H9 (cell line): ENCODE data around the gene CLPSL2. TPM values are rescaled to one million over a fixed set of nuclear protein-coding genes. Genes with fewer than 3 reads are reported as not detected.

ENCODE experiments used
- DNase-seq: peaks from one replicate; pipeline ENCODE4 v3.0.0-alpha.2; 2017
- H2AFZ ChIP-seq: one replicate; pipeline ENCODE4 v1.6.1; 2013; ENCODE audit warnings: mild to moderate bottlenecking, low read length, control low read depth, moderate library complexity
- H2AK5ac ChIP-seq: 2 replicates; pipeline ENCODE4 v1.6.1; 2013; ENCODE audit warnings: low read length, control low read depth, mixed read lengths; ENCODE audit not compliant: insufficient read length
- H2BK120ac ChIP-seq: one replicate; pipeline ENCODE4 v1.6.1; 2013; ENCODE audit warnings: low read depth, mild to moderate bottlenecking, low read length, control low read depth, inconsistent platforms; ENCODE audit not compliant: poor library complexity, severe bottlenecking
- H2BK12ac ChIP-seq: 2 replicates; pipeline ENCODE4 v1.6.1; 2013; ENCODE audit warnings: low read length, control low read depth, mixed read lengths, low read depth; ENCODE audit not compliant: insufficient read length
- H2BK15ac ChIP-seq: 2 replicates; pipeline ENCODE4 v1.6.1; 2013; ENCODE audit warnings: low read depth, low read length, control low read depth
- H2BK20ac ChIP-seq: one replicate; pipeline ENCODE4 v1.6.1; 2013; ENCODE audit warnings: low read depth, mild to moderate bottlenecking, low read length, control low read depth, inconsistent platforms; ENCODE audit not compliant: poor library complexity, severe bottlenecking
- H2BK5ac ChIP-seq: 2 replicates; pipeline ENCODE4 v1.6.1; 2013; ENCODE audit warnings: low read length, control low read depth, mixed read lengths; ENCODE audit not compliant: insufficient read length
- H3K14ac ChIP-seq: 2 replicates; pipeline ENCODE4 v1.6.1; 2013; ENCODE audit warnings: low read length, control low read depth; ENCODE audit not compliant: insufficient read depth
- H3K18ac ChIP-seq: 2 replicates; pipeline ENCODE4 v1.6.1; 2013; ENCODE audit warnings: low read depth, mild to moderate bottlenecking, mixed read lengths, low read length, control low read depth; ENCODE audit not compliant: insufficient read length
- H3K23ac ChIP-seq: 2 replicates; pipeline ENCODE4 v1.6.1; 2013; ENCODE audit warnings: low read length, control low read depth, mixed read lengths, low read depth; ENCODE audit not compliant: insufficient read length
- H3K23me2 ChIP-seq: 2 replicates; pipeline ENCODE4 v1.6.1; 2013; ENCODE audit warnings: low read depth, mild to moderate bottlenecking, mixed read lengths, low read length, control low read depth; ENCODE audit not compliant: insufficient read length, poor library complexity, severe bottlenecking
- H3K27ac ChIP-seq: 2 replicates; pipeline ENCODE4 v1.5.1; 2013; ENCODE audit warnings: low read length, control low read depth, mixed read lengths, low read depth; ENCODE audit not compliant: insufficient read length
- H3K27me3 ChIP-seq: 2 replicates; pipeline ENCODE4 v1.6.1; 2013; ENCODE audit warnings: low read length, control low read depth, inconsistent platforms; ENCODE audit not compliant: insufficient read depth
- H3K4ac ChIP-seq: 2 replicates; pipeline ENCODE4 v1.6.1; 2013; ENCODE audit warnings: low read depth, mild to moderate bottlenecking, control low read depth, inconsistent platforms, low read length, moderate library complexity
- H3K4me1 ChIP-seq: 2 replicates; pipeline ENCODE4 v1.6.1; 2013; ENCODE audit warnings: low read length, control low read depth, inconsistent platforms; ENCODE audit not compliant: insufficient read depth
- H3K4me2 ChIP-seq: 2 replicates; pipeline ENCODE4 v1.6.1; 2013; ENCODE audit warnings: low read length, control low read depth, mixed read lengths; ENCODE audit not compliant: insufficient read length, insufficient read depth
- H3K56ac ChIP-seq: 2 replicates; pipeline ENCODE4 v1.6.1; 2013; ENCODE audit warnings: low read depth, mild to moderate bottlenecking, mixed read lengths, low read length, control low read depth; ENCODE audit not compliant: insufficient read length
- H3K79me1 ChIP-seq: 2 replicates; pipeline ENCODE4 v1.6.1; 2013; ENCODE audit warnings: low read depth, mild to moderate bottlenecking, moderate library complexity, low read length, control low read depth, inconsistent platforms; ENCODE audit not compliant: insufficient read depth, poor library complexity, severe bottlenecking
- H3K79me2 ChIP-seq: 2 replicates; pipeline ENCODE4 v1.6.1; 2013; ENCODE audit warnings: low read length, control low read depth, inconsistent platforms; ENCODE audit not compliant: insufficient read depth
- H3K9ac ChIP-seq: 2 replicates; pipeline ENCODE4 v1.6.1; 2013; ENCODE audit warnings: low read length, control low read depth, mixed read lengths; ENCODE audit not compliant: insufficient read length; ENCODE audit errors: extremely low read depth
- H3K9me3 ChIP-seq: one replicate; pipeline ENCODE4 v1.6.1; 2013; ENCODE audit warnings: low read depth, low read length, inconsistent platforms; ENCODE audit not compliant: control insufficient read depth
- H3T11ph ChIP-seq: one replicate; pipeline ENCODE4 v1.6.1; 2013; ENCODE audit warnings: mild to moderate bottlenecking, low read length, control low read depth, inconsistent platforms
- H4K20me1 ChIP-seq: one replicate; pipeline ENCODE4 v1.6.1; 2013; ENCODE audit not compliant: control insufficient read depth, insufficient read length, insufficient read depth
- H4K5ac ChIP-seq: 2 replicates; pipeline ENCODE4 v1.6.1; 2013; ENCODE audit warnings: low read depth, mild to moderate bottlenecking, mixed read lengths, low read length, control low read depth; ENCODE audit not compliant: insufficient read length
- H4K8ac ChIP-seq: replicated peaks from 2 replicates; pipeline ENCODE4 v1.6.1; 2013; ENCODE audit warnings: low read length, control low read depth, mixed read lengths, low read depth; ENCODE audit not compliant: insufficient read length
- H4K91ac ChIP-seq: 2 replicates; pipeline ENCODE4 v1.6.1; 2013; ENCODE audit warnings: low read depth, mild to moderate bottlenecking, moderate library complexity, mixed read lengths, low read length, control low read depth; ENCODE audit not compliant: insufficient read length
- H3K27ac Mint-ChIP-seq, 3 experiments: 2 replicates in 2 of 3; 3 replicates in 1 of 3; pipeline ENCODE4 v1.8.0; 2020 to 2021; ENCODE audit warnings: mixed read lengths in 3 of 3, mild to moderate bottlenecking in 1 of 3, moderate library complexity in 1 of 3
- H3K27me3 Mint-ChIP-seq: 2 replicates; pipeline ENCODE4 v1.8.0; 2021; ENCODE audit warnings: low read depth, mild to moderate bottlenecking, moderate library complexity, mixed read lengths
- H3K36me3 Mint-ChIP-seq, 3 experiments: 2 replicates in 2 of 3; 3 replicates in 1 of 3; pipeline ENCODE4 v1.8.0; 2020 to 2021; ENCODE audit warnings: low read depth in 3 of 3, mixed read lengths in 3 of 3; ENCODE audit not compliant: insufficient read depth in 1 of 3
- H3K4me1 Mint-ChIP-seq, 2 experiments: 2 replicates each; pipeline ENCODE4 v1.8.0; 2020; ENCODE audit warnings: mixed read lengths in 2 of 2
- H3K4me3 Mint-ChIP-seq, 2 experiments: 2 replicates in 1 of 2; 3 replicates in 1 of 2; pipeline ENCODE4 v1.8.0; 2020 to 2021; ENCODE audit warnings: mild to moderate bottlenecking in 2 of 2, mixed read lengths in 2 of 2, moderate library complexity in 1 of 2
- H3K9me3 Mint-ChIP-seq, 2 experiments: 2 replicates in 1 of 2; 3 replicates in 1 of 2; pipeline ENCODE4 v1.8.0; 2020; ENCODE audit warnings: mild to moderate bottlenecking in 2 of 2, mixed read lengths in 2 of 2, moderate library complexity in 1 of 2
- WGBS: extraction: QIAGEN DNeasy Blood & Tissue Kit; methylation state at CpG from one replicate; pipeline ENCODE4 v1.1.7; 2013; ENCODE audit warnings: missing lambda C conversion rate, low lambda C conversion rate, mixed read lengths; ENCODE audit not compliant: insufficient read length; ENCODE audit errors: extremely low coverage; 5-methylcytosine and 5-hydroxymethylcytosine counted together
- total RNA-seq: library from RNA; stranded (reverse); gene quantifications from 2 replicates; pipeline ENCODE4 v1.2.1, GENCODE V29; 2021
- TF ChIP-seq, protein P1 (sequence below): fragments of 200-600 bp; sonication (generic); conservative IDR thresholded peaks from 3 replicates; pipeline ENCODE4 v1.8.0; 2021; ENCODE audit warnings: antibody characterized with exemption, mild to moderate bottlenecking

Gene CLPSL2
- total RNA-seq, 1 experiment from 2014 or later = 4.4 TPM

DNA sequence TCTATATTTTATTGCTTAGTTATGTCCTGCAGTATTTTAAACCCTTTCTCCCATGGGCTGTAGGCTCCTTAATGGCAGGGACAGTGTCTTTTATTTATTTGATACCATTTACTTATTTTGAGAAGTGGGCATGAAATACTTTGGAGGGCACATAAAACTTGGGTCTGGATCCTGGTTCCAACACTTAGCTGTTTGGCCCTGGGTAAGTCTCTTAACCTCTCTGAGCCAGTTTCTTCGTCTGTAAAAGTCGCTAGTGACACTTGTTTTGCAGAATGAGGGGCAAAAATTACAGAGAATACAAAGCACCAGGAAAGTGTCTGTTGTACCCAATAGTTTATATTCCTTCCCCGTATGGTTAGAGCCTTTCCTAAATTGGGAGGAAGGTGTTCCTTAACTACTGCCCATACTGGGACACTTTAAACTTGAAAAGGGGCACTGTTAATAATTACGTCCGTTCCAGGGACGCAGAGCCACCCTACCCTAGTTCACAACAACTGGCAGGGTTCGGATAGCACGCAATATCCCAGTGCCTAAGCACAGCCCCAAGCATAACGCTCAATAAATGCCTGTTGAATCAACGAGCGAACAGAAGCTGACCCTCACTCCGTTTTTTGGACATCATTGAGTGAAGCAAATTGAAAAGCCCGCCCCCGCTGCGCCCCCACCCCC, 45.5 kb upstream of the CLPSL2 start:
- Histone ChIP-seq H2BK15ac (no peak overlapping the region), H4K5ac (no peak overlapping the region), H2BK5ac (no peak overlapping the region), H3K23me2 (peaks cover 11% of the 10 kb centered on the region), H3K9me3 (no peaks in the 10 kb centered on the region), H2BK120ac (no peak overlapping the region), H2BK20ac (no peak overlapping the region), H3K79me2 (no peaks in the 10 kb centered on the region), H3K27me3 (peaks cover 2% of the 10 kb centered on the region; the same call in 1 of the 2 replicates), H3K14ac (peak overlapping the region; percentile 84; the same call in 1 of the 2 replicates), H3K4me2 (peak overlapping the region; percentile 92), H3K56ac (no peak overlapping the region), H4K8ac (no peak overlapping the region), H3K4ac (no peak overlapping the region), H4K20me1 (no peaks in the 10 kb centered on the region), H3T11ph (no peak overlapping the region), H3K23ac (no peak overlapping the region), H3K4me1 (peaks cover 17% of the 10 kb centered on the region), H3K79me1 (no peaks in the 10 kb centered on the region), H3K18ac (no peak overlapping the region), H3K27ac (no peak overlapping the region), H3K9ac (no peak overlapping the region), H2AK5ac (no peak overlapping the region), H4K91ac (no peak overlapping the region), H2AFZ (no peak overlapping the region), H2BK12ac (no peak overlapping the region)
- no CpG with 5 or more reads among the region's 15 CpGs for WGBS
- Mint-ChIP-seq H3K27me3 (peaks cover 23% of the 10 kb centered on the region), H3K9me3 (no peaks in the 10 kb centered on the region), H3K4me1 (peaks cover 55 to 59% of the 10 kb centered on the region in 2 experiments), H3K27ac (peak overlapping the region in 1 of 3 experiments; percentile 86; a peak in 1 of 7 replicates), H3K36me3 (no peaks in the 10 kb centered on the region; a peak in 1 of 7 replicates), H3K4me3 (peak overlapping the region; percentile 75 to 92)
- DNase-seq = no peak
- TF ChIP-seq, protein P1, sequence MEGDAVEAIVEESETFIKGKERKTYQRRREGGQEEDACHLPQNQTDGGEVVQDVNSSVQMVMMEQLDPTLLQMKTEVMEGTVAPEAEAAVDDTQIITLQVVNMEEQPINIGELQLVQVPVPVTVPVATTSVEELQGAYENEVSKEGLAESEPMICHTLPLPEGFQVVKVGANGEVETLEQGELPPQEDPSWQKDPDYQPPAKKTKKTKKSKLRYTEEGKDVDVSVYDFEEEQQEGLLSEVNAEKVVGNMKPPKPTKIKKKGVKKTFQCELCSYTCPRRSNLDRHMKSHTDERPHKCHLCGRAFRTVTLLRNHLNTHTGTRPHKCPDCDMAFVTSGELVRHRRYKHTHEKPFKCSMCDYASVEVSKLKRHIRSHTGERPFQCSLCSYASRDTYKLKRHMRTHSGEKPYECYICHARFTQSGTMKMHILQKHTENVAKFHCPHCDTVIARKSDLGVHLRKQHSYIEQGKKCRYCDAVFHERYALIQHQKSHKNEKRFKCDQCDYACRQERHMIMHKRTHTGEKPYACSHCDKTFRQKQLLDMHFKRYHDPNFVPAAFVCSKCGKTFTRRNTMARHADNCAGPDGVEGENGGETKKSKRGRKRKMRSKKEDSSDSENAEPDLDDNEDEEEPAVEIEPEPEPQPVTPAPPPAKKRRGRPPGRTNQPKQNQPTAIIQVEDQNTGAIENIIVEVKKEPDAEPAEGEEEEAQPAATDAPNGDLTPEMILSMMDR = no peak
